Suprapubic skin (tissue), 4 donors: ENCODE measurements around the gene RTBDN. TPM values are rescaled to one million over a fixed set of nuclear protein-coding genes. Genes with fewer than 3 reads are reported as not detected.

Source experiments
- DNase-seq, 2 donors: peaks; one replicate each; pipeline ENCODE4 v3.0.0-alpha.2; 2019; ENCODE audit warnings: low spot score in 2 of 2
- H3K27ac ChIP-seq: fragments of 200-600 bp; sonication (generic); one replicate; pipeline ENCODE4 v1.5.1; 2019
- H3K27me3 ChIP-seq: fragments of 200-600 bp; sonication (generic); one replicate; pipeline ENCODE4 v1.5.1; 2019
- H3K36me3 ChIP-seq: fragments of 200-600 bp; sonication (generic); one replicate; pipeline ENCODE4 v1.5.1; 2019
- H3K4me1 ChIP-seq: fragments of 200-600 bp; sonication (generic); one replicate; pipeline ENCODE4 v1.5.1; 2019
- H3K4me3 ChIP-seq: fragments of 200-600 bp; sonication (generic); one replicate; pipeline ENCODE4 v1.5.1; 2019; ENCODE audit warnings: mild to moderate bottlenecking
- H3K9me3 ChIP-seq: fragments of 200-600 bp; sonication (generic); one replicate; pipeline ENCODE4 v1.5.1; 2019
- CTCF ChIP-seq, 2 donors: fragments of 200-600 bp in 1 of 2; fragments of 450-650 bp in 1 of 2; sonication (generic) in 1 of 2; IDR thresholded peaks; one replicate each; pipeline ENCODE4 v1.5.1; 2016 to 2019; ENCODE audit warnings: antibody characterized with exemption in 2 of 2, mild to moderate bottlenecking in 1 of 2, moderate library complexity in 1 of 2
- EP300 ChIP-seq: sonication (generic); formaldehyde crosslinking; IDR thresholded peaks from one replicate; pipeline ENCODE4 v1.6.1; 2017; ENCODE audit warnings: antibody characterized with exemption
- POLR2A ChIP-seq, 2 donors: fragments of 450-650 bp; IDR thresholded peaks; one replicate each; pipeline ENCODE4 v1.6.1; 2017; ENCODE audit warnings: antibody characterized with exemption in 2 of 2, mild to moderate bottlenecking in 2 of 2, moderate library complexity in 2 of 2
- POLR2AphosphoS5 ChIP-seq, 3 donors: sonication (generic); formaldehyde crosslinking; IDR thresholded peaks; one replicate each; pipeline ENCODE4 v1.6.1; 2017; ENCODE audit warnings: antibody characterized with exemption in 3 of 3
- WGBS: methylation state at CpG from one replicate; pipeline ENCODE4 v1.1.5; 2018; 5-methylcytosine and 5-hydroxymethylcytosine counted together
- total RNA-seq, 4 donors: library from RNA; depleted of rRNA; stranded (reverse); fragments of >200 nt; gene quantifications; one replicate each; pipeline ENCODE4 v1.1.0, GENCODE V29; 2016

Gene RTBDN
- total RNA-seq, 4 donors from 2014 or later, result not detected

GRCh38 chr19:12778905-12779161, 55.5 kb downstream of the RTBDN start:
- no peak for DNase-seq
- H3K27ac ChIP-seq, result peak overlapping the region; percentile 93
- peak overlapping the region; percentile 62 for H3K4me3 ChIP-seq
- H3K27me3 ChIP-seq, result no peaks in the 10 kb centered on the region
- no peak for TF ChIP-seq POLR2A (IDR thresholded peaks at IDR 0.05)
- no peak for TF ChIP-seq EP300
- no peak for TF ChIP-seq POLR2AphosphoS5 (IDR thresholded peaks at IDR 0.05)
- WGBS, result 19% methylated on average over 5 of the region's 6 CpGs
- H3K4me1 ChIP-seq, result peaks cover 69% of the 10 kb centered on the region
- no peaks in the 10 kb centered on the region for H3K9me3 ChIP-seq
- no peaks in the 10 kb centered on the region for H3K36me3 ChIP-seq

GRCh38 chr19:12778017-12778904, 56.1 kb downstream of the RTBDN start:
- no peaks in the 10 kb centered on the region for H3K36me3 ChIP-seq
- 1% methylated on average over 12 of the region's 44 CpGs for WGBS
- H3K4me3 ChIP-seq, result peak overlapping the region; percentile 62
- peak overlapping the region; percentile 93 for H3K27ac ChIP-seq
- H3K9me3 ChIP-seq, result no peaks in the 10 kb centered on the region
- TF ChIP-seq POLR2A (IDR thresholded peaks at IDR 0.05) (peak in 1 of 2 donors; percentile 35), POLR2AphosphoS5 (IDR thresholded peaks at IDR 0.05) (peak in 2 of 3 donors; percentile 9 to 47), CTCF (IDR thresholded peaks at IDR 0.05) (no peak), EP300 (no peak)
- no peaks in the 10 kb centered on the region for H3K27me3 ChIP-seq
- H3K4me1 ChIP-seq, result peaks cover 65% of the 10 kb centered on the region
- peak in 1 of 2 donors; percentile 90 for DNase-seq

GRCh38 chr19:12777217-12778016, 57.0 kb downstream of the RTBDN start:
- Histone ChIP-seq H3K27ac (peak overlapping the region; percentile 93), H3K27me3 (no peaks in the 10 kb centered on the region), H3K36me3 (no peaks in the 10 kb centered on the region), H3K4me3 (peak overlapping the region; percentile 62), H3K4me1 (peaks cover 57% of the 10 kb centered on the region), H3K9me3 (no peaks in the 10 kb centered on the region)
- DNase-seq, result peak; percentile 91
- 7% methylated on average over 36 of the region's 43 CpGs for WGBS
- TF ChIP-seq POLR2A (IDR thresholded peaks at IDR 0.05) (no peak), POLR2AphosphoS5 (IDR thresholded peaks at IDR 0.05) (peak in 1 of 3 donors; percentile 48), CTCF (IDR thresholded peaks at IDR 0.05) (peak; percentile 94 to 96), EP300 (no peak)

Other genes with a start within 250 kb of the RTBDN start
- gene ZNF490, start 223.8 kb downstream of the RTBDN start, total RNA-seq, result 1 to 10 TPM; 5.0 to 9.3 (median 7.0) TPM
- 10 to 100 TPM; 14.3 to 36.1 (median 17.3) TPM for gene ZNF791, start 223.7 kb downstream of the RTBDN start, total RNA-seq
- gene MAN2B1, start 167.8 kb downstream of the RTBDN start, total RNA-seq, result 10 to 100 TPM; 42.6 to 94.1 (median 78.9) TPM
- 10 to 100 TPM in 3 of 4 donors, 1 to 10 TPM in 1; 9.8 to 21.9 (median 17.2) TPM for gene WDR83, start 167.8 kb downstream of the RTBDN start, total RNA-seq
- gene DHPS, start 152.7 kb downstream of the RTBDN start, total RNA-seq, result 100 to 1,000 TPM; 108 to 265 (median 136) TPM
- gene GNG14, start 146.6 kb downstream of the RTBDN start, total RNA-seq, result not detected
- gene FBXW9, start 137.9 kb downstream of the RTBDN start, total RNA-seq, result 10 to 100 TPM in 3 of 4 donors, 1 to 10 TPM in 1; 9.7 to 13.7 (median 12.3) TPM
- 100 to 1,000 TPM in 2 of 4 donors, 10 to 100 TPM in 2; 94.6 to 206 (median 110) TPM for gene TNPO2, start 110.6 kb downstream of the RTBDN start, total RNA-seq
- gene TRIR, start 99.9 kb downstream of the RTBDN start, total RNA-seq, result 100 to 1,000 TPM; 164 to 228 (median 210) TPM
- gene GET3, start 97.1 kb downstream of the RTBDN start, total RNA-seq, result 10 to 100 TPM; 26.2 to 63.6 (median 56.9) TPM
- gene BEST2, start 82.8 kb downstream of the RTBDN start, total RNA-seq, result 10 to 100 TPM; 18.2 to 62.0 (median 46.8) TPM
- gene HOOK2, start 59.0 kb downstream of the RTBDN start, total RNA-seq, result 100 to 1,000 TPM in 2 of 4 donors, 10 to 100 TPM in 2; 55.1 to 227 (median 83.6) TPM
- gene JUNB, start 43.1 kb downstream of the RTBDN start, total RNA-seq, result 1,000 to 10,000 TPM in 3 of 4 donors, 100 to 1,000 TPM in 1; 687 to 2,027 (median 1,088) TPM
- 100 to 1,000 TPM; 270 to 579 (median 540) TPM for gene PRDX2, start 32.8 kb downstream of the RTBDN start, total RNA-seq
- gene THSD8, start 32.5 kb downstream of the RTBDN start, total RNA-seq, result 1 to 10 TPM in 1 of 4 donors, not detected in 3; 1.6 TPM
- gene RNASEH2A, start 28.0 kb downstream of the RTBDN start, total RNA-seq, result 10 to 100 TPM; 12.3 to 15.4 (median 14.0) TPM
- 1 to 10 TPM; 2.7 to 5.3 (median 3.7) TPM for gene MAST1, start 3.9 kb upstream of the RTBDN start, total RNA-seq
- 10 to 100 TPM; 20.6 to 38.3 (median 31.1) TPM for gene DNASE2, start 46.9 kb upstream of the RTBDN start, total RNA-seq
- gene KLF1, start 52.6 kb upstream of the RTBDN start, total RNA-seq, result not detected
- 10 to 100 TPM; 28.5 to 33.0 (median 31.9) TPM for gene GCDH, start 56.6 kb upstream of the RTBDN start, total RNA-seq
- under 1 TPM in 1 of 4 donors, not detected in 3; 0.89 TPM for gene SYCE2, start 84.7 kb upstream of the RTBDN start, total RNA-seq
- gene FARSA, start 99.1 kb upstream of the RTBDN start, total RNA-seq, result 10 to 100 TPM; 49.0 to 60.6 (median 50.9) TPM
- gene CALR, start 104.0 kb upstream of the RTBDN start, total RNA-seq, result 100 to 1,000 TPM; 131 to 285 (median 237) TPM
- 100 to 1,000 TPM in 3 of 4 donors, 10 to 100 TPM in 1; 95.4 to 120 (median 109) TPM for gene RAD23A, start 111.3 kb upstream of the RTBDN start, total RNA-seq
- 10 to 100 TPM; 20.4 to 31.0 (median 24.8) TPM for gene GADD45GIP1, start 122.6 kb upstream of the RTBDN start, total RNA-seq
- not detected for gene DAND5, start 135.0 kb upstream of the RTBDN start, total RNA-seq
- gene NFIX, start 160.9 kb upstream of the RTBDN start, total RNA-seq, result 100 to 1,000 TPM; 126 to 223 (median 176) TPM